Hypothalamus (tissue), 51 donors: Measurements from ENCODE around the gene FUT8.
"Not testable (repeated sequence)": the region's sequence is repeated elsewhere in the genome, so short reads cannot be mapped to it uniquely, and the experiment has no call there.

Source experiments
- DNase-seq, 51 donors: peaks; one replicate each; lab custom pipeline; 2025; lab: John Stamatoyannopoulos, UW

The FUT8 gene

GRCh38 chr14:65689070-65689469, 276.5 kb downstream of the FUT8 start:
- no peak for DNase-seq

GRCh38 chr14:65692566-65692965, 280.0 kb downstream of the FUT8 start:
- DNase-seq, result not testable (repeated sequence)

GRCh38 chr14:65696801-65697200, 284.3 kb downstream of the FUT8 start:
- DNase-seq, result no peak

- no peak for DNase-seq
These were observed 291.0 kb downstream of the FUT8 start for GRCh38 chr14:65703521-65703920.

GRCh38 chr14:65703996-65704395, 291.5 kb downstream of the FUT8 start:
- no peak for DNase-seq

- no peak for DNase-seq
These were observed 291.9 kb downstream of the FUT8 start for GRCh38 chr14:65704437-65704836.

GRCh38 chr14:65704850-65705249, 292.3 kb downstream of the FUT8 start:
- DNase-seq, result no peak

- no peak for DNase-seq
These were observed 297.0 kb downstream of the FUT8 start for GRCh38 chr14:65709576-65709975.

GRCh38 chr14:65716813-65717212, 304.3 kb downstream of the FUT8 start:
- DNase-seq, result not testable (repeated sequence)

- not testable (repeated sequence) for DNase-seq
These were observed 304.9 kb downstream of the FUT8 start for GRCh38 chr14:65717384-65717915.

GRCh38 chr14:65718629-65719028, 306.1 kb downstream of the FUT8 start:
- no peak for DNase-seq

- no peak for DNase-seq
These were observed 307.6 kb downstream of the FUT8 start for GRCh38 chr14:65720171-65720570.

GRCh38 chr14:65720743-65721142, 308.2 kb downstream of the FUT8 start:
- DNase-seq, result no peak

- no peak for DNase-seq
These were observed 310.8 kb downstream of the FUT8 start for GRCh38 chr14:65723348-65723747.

GRCh38 chr14:65728604-65729003, 316.1 kb downstream of the FUT8 start:
- DNase-seq, result no peak

- DNase-seq, result no peak
These were observed 317.0 kb downstream of the FUT8 start for GRCh38 chr14:65729566-65729965.

- no peak for DNase-seq
These were observed 319.5 kb downstream of the FUT8 start for GRCh38 chr14:65731933-65732506.

- no peak for DNase-seq
These were observed 325.8 kb downstream of the FUT8 start for GRCh38 chr14:65738339-65738738.

GRCh38 chr14:65745396-65746190, 333.1 kb downstream of the FUT8 start:
- no peak for DNase-seq

- no peak for DNase-seq
These were observed 336.3 kb downstream of the FUT8 start for GRCh38 chr14:65748796-65749195.

GRCh38 chr14:65749287-65749686, 336.8 kb downstream of the FUT8 start:
- no peak for DNase-seq

- DNase-seq, result no peak
These were observed 338.4 kb downstream of the FUT8 start for GRCh38 chr14:65750906-65751305.
